ENCODE measurements around the gene DOK1.
A peak's percentile ranks its signal among the peaks of the same experiment; 100 is the strongest.

DOK1 gene

DNA sequence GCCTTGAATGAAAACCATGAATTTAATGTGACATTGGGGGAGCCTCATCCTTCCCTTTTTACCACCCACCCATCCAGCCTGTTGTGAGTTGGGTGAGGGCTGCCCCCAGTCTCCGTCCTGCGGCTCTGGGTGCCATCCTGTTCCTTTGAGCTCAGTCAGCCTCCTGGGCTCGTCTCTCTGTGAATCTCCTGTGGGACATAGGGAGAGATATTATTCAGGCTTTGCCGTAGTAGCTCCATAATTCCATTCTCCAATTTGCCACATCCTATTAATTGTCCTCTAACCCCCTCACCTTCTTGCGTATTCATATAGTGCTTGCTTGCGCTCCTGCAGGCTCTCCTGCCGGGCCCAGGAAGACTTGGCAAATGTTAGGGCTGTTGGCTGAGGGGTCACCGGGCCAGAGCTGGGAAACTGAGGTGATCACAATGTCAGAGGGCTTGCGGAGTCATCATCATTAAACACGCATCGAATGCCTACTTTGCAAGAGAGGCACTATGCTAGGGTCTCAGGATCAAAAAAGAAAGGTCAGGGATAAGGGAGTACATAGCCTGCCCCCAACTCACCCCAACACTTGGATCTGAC lies 27.8 kb upstream of the DOK1 start:
- in situ Hi-C loops (cut with HindIII; ENCODE audit: low sequenced_read_pairs): loop anchor here (5.0 kb wide), 1 partner anchor 89 kb away; no protein-coding TSS in a partner anchor
- DNase-seq (ENCODE audit: low read depth): no peak
- no peak overlapping the region for H3K4me3 ChIP-seq (ENCODE audit: low read depth, low read length)

GRCh38 chr2:74527741-74528140 lies 26.8 kb upstream of the DOK1 start:
- DNase-seq (ENCODE audit: low read depth): no peak
- TF ChIP-seq, protein P1, sequence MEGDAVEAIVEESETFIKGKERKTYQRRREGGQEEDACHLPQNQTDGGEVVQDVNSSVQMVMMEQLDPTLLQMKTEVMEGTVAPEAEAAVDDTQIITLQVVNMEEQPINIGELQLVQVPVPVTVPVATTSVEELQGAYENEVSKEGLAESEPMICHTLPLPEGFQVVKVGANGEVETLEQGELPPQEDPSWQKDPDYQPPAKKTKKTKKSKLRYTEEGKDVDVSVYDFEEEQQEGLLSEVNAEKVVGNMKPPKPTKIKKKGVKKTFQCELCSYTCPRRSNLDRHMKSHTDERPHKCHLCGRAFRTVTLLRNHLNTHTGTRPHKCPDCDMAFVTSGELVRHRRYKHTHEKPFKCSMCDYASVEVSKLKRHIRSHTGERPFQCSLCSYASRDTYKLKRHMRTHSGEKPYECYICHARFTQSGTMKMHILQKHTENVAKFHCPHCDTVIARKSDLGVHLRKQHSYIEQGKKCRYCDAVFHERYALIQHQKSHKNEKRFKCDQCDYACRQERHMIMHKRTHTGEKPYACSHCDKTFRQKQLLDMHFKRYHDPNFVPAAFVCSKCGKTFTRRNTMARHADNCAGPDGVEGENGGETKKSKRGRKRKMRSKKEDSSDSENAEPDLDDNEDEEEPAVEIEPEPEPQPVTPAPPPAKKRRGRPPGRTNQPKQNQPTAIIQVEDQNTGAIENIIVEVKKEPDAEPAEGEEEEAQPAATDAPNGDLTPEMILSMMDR (IDR thresholded peaks at IDR 0.05; ENCODE audit: low read depth, low read length, missing control alignments): no peak
- no peak overlapping the region for H3K4me3 ChIP-seq (ENCODE audit: low read depth, low read length)
- in situ Hi-C loops (cut with HindIII; ENCODE audit: low sequenced_read_pairs): loop anchor here (5.0 kb wide), 1 partner anchor 90 kb away; no protein-coding TSS in a partner anchor

More for the DNA sequence above, 27.8 kb upstream of the DOK1 start:
- TF ChIP-seq, protein P1 (IDR thresholded peaks at IDR 0.05; ENCODE audit: low read depth, low read length, missing control alignments): no peak

- peak overlapping the region; percentile 99 for H3K4me3 ChIP-seq (ENCODE audit: low read depth, low read length)
- TF ChIP-seq, protein P1 (IDR thresholded peaks at IDR 0.05; ENCODE audit: low read depth, low read length, missing control alignments): no peak
- DNase-seq (ENCODE audit: low read depth): no peak
- in situ Hi-C loops (cut with HindIII; ENCODE audit: low sequenced_read_pairs): loop anchor here (5.0 kb wide), 1 partner anchor 91 kb away; no protein-coding TSS in a partner anchor
Measured at GRCh38 chr2:74528600-74529356, 25.7 kb upstream of the DOK1 start.

GRCh38 chr2:74529357-74530238 lies 24.9 kb upstream of the DOK1 start, which contains the start of the genes AUP1 and HTRA2:
Gene AUP1, minus strand, starts transcription at chr2:74529706. Its CDS starts 77 bp downstream, at chr2:74529629.
Gene HTRA2, plus strand, starts transcription at chr2:74529933. Its CDS starts 74 bp downstream, at chr2:74530007.
- in situ Hi-C loops (cut with HindIII; ENCODE audit: low sequenced_read_pairs): loop anchor here (5.0 kb wide), 1 partner anchor 92 kb away; no protein-coding TSS in a partner anchor
- H3K4me3 ChIP-seq (ENCODE audit: low read depth, low read length): peak within 1 kb of the TSS; percentile 99
- DNase-seq (ENCODE audit: low read depth): peak; percentile 99
- TF ChIP-seq, protein P1 (IDR thresholded peaks at IDR 0.05; ENCODE audit: low read depth, low read length, missing control alignments): no peak

- no peak for DNase-seq (ENCODE audit: low read depth)
- TF ChIP-seq, protein P1 (IDR thresholded peaks at IDR 0.05; ENCODE audit: low read depth, low read length, missing control alignments): no peak
- in situ Hi-C loops (cut with HindIII; ENCODE audit: low sequenced_read_pairs): no loop called here
- H3K4me3 ChIP-seq (ENCODE audit: low read depth, low read length): peak overlapping the region; percentile 99
Measured at GRCh38 chr2:74530239-74531187, 24.0 kb upstream of the DOK1 start.

Measured in astrocyte of the cerebellum (primary cell).